Measurements from ENCODE around the gene FBXW12. TPM values are rescaled to one million over a fixed set of nuclear protein-coding genes. Genes with fewer than 3 reads are reported as not detected.

The FBXW12 gene
- polyA plus RNA-seq, 1 of the 3 experiments (the other 2 are of a cell fraction) = 0.07 TPM

DNA sequence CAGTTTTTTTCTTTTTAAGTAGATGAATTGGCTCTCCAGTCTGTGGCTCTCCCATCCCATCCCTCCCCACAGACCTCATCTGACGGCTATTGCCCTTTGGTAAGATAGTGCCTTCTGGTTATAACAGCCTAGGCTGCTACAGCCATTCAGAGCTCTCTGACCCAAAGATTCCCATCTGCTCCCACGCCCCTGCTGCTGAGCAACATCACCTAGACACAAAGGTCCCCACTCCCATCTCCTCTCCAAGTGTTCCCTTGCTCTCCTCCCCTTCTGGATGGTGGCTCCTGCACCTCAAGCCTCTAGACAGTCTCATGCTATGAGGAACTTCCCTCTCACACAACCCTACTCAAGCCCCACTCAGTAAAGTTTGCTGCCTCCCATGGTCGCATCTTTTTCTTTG, 23.7 kb downstream of the FBXW12 start (continued):
- TF ChIP-seq, protein P1, sequence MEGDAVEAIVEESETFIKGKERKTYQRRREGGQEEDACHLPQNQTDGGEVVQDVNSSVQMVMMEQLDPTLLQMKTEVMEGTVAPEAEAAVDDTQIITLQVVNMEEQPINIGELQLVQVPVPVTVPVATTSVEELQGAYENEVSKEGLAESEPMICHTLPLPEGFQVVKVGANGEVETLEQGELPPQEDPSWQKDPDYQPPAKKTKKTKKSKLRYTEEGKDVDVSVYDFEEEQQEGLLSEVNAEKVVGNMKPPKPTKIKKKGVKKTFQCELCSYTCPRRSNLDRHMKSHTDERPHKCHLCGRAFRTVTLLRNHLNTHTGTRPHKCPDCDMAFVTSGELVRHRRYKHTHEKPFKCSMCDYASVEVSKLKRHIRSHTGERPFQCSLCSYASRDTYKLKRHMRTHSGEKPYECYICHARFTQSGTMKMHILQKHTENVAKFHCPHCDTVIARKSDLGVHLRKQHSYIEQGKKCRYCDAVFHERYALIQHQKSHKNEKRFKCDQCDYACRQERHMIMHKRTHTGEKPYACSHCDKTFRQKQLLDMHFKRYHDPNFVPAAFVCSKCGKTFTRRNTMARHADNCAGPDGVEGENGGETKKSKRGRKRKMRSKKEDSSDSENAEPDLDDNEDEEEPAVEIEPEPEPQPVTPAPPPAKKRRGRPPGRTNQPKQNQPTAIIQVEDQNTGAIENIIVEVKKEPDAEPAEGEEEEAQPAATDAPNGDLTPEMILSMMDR (IDR thresholded peaks at IDR 0.05) = no peak
- TF ChIP-seq SIN3A (IDR thresholded peaks at IDR 0.05; ENCODE audit: borderline replicate concordance, low read depth, low read length) = no peak
- TF ChIP-seq, protein P2, sequence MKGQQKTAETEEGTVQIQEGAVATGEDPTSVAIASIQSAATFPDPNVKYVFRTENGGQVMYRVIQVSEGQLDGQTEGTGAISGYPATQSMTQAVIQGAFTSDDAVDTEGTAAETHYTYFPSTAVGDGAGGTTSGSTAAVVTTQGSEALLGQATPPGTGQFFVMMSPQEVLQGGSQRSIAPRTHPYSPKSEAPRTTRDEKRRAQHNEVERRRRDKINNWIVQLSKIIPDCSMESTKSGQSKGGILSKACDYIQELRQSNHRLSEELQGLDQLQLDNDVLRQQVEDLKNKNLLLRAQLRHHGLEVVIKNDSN (IDR thresholded peaks at IDR 0.05; ENCODE audit: borderline replicate concordance, low read depth) = no peak
- TF ChIP-seq, protein P3, sequence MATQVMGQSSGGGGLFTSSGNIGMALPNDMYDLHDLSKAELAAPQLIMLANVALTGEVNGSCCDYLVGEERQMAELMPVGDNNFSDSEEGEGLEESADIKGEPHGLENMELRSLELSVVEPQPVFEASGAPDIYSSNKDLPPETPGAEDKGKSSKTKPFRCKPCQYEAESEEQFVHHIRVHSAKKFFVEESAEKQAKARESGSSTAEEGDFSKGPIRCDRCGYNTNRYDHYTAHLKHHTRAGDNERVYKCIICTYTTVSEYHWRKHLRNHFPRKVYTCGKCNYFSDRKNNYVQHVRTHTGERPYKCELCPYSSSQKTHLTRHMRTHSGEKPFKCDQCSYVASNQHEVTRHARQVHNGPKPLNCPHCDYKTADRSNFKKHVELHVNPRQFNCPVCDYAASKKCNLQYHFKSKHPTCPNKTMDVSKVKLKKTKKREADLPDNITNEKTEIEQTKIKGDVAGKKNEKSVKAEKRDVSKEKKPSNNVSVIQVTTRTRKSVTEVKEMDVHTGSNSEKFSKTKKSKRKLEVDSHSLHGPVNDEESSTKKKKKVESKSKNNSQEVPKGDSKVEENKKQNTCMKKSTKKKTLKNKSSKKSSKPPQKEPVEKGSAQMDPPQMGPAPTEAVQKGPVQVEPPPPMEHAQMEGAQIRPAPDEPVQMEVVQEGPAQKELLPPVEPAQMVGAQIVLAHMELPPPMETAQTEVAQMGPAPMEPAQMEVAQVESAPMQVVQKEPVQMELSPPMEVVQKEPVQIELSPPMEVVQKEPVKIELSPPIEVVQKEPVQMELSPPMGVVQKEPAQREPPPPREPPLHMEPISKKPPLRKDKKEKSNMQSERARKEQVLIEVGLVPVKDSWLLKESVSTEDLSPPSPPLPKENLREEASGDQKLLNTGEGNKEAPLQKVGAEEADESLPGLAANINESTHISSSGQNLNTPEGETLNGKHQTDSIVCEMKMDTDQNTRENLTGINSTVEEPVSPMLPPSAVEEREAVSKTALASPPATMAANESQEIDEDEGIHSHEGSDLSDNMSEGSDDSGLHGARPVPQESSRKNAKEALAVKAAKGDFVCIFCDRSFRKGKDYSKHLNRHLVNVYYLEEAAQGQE (IDR thresholded peaks at IDR 0.05; ENCODE audit: low read depth, low read length) = no peak

DNA sequence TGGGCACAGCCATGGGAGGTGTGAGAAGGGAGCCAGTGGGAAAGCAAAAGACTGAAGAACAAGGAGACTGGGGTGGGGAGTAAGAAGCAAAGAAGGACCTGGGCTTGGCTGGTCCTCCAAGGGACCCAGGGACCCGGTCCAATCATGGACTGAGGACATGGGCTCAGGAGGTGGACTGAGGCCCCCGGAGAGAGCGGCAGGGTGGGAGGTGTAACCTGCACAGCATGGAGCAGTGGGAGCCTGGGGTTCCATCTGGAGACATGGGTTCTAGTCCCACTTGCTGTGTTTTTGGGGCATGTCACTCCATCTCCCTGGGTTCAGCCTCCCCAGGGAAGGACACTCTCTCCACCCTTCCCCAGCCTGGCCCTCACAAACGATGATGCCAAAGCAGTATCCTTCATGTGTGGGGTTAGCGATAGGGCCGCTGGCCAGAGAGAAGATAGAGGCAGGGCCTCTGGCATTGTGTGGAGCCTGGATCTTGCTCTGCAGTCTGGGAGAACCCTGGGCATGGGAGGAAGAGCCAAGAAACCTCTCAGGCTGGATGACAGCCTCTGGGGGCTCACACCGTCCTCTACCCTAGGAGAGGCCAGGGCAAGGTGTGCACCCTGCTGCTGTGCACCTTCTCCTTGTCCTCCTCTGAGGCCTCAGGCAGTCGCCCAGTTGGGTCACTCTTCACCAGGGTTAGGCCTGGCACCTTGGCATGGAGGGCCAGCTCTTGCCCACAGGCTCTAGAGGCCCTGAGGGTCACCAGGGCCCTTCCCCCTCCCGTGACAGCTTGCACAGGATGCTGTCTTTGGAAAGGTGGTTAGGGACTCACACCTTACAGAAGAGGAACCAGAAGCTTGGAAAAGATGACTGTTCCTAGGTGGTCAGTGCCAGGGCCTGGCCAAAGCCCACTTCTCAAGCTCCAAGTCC, 26.0 kb downstream of the FBXW12 start:
- Histone ChIP-seq H3K4me3 (ENCODE audit: low read depth in 2 of 2, low read length in 1 of 2) (no peak overlapping the region), H3K9ac (no peak overlapping the region), H3K27me3 (ENCODE audit: insufficient read depth) (no peaks in the 10 kb centered on the region), H3K36me3 (replicated peaks in 1 of 2; ENCODE audit: control insufficient read depth in 1 of 2, insufficient read depth in 2 of 2, low read length in 1 of 2) (no peaks in the 10 kb centered on the region), H3K4me2 (no peak overlapping the region), H3K9me2 (no peaks in the 10 kb centered on the region), H3K27ac (ENCODE audit: low read depth in 2 of 2, low read length in 1 of 2) (peak overlapping the region in 1 of 2 experiments; percentile 60; a peak in 1 of 4 replicates), H4K20me1 (ENCODE audit: insufficient read depth) (no peaks in the 10 kb centered on the region), H3K79me2 (ENCODE audit: insufficient read depth) (no peaks in the 10 kb centered on the region), H2AFZ (ENCODE audit: low read depth) (no peak overlapping the region), H3F3A (replicated peaks; ENCODE audit: insufficient read depth) (peaks cover 12% of the 10 kb centered on the region), H3K9me3 (no peaks in the 10 kb centered on the region), H3K4me1 (ENCODE audit: control insufficient read depth in 1 of 2, insufficient read depth in 2 of 2, low read depth in 1 of 2, low read length in 1 of 2) (peaks cover 6 to 23% of the 10 kb centered on the region in 2 experiments; a peak in 2 of 4 replicates)
- peak; percentile 10 for DNase-seq
- CTCF ChIA-PET = interaction anchor here (0.8 to 15.6 kb wide), 5 partner anchors 10 to 107 kb away, joined by 3 to 399 read pairs (median 40); partner anchors contain the start of gene PLXNB1
- 66% methylated on average over 3 of the region's 9 CpGs for WGBS (ENCODE audit: low lambda C conversion rate)
- POLR2A ChIA-PET = interaction anchor here (0.6 to 1.8 kb wide), 2 partner anchors 24 to 51 kb away, joined by 3 to 6 read pairs; no protein-coding TSS in a partner anchor
- TF ChIP-seq GATA2 (CRISPR knock-in tag; IDR thresholded peaks at IDR 0.05) = no peak
- TF ChIP-seq, protein P4, sequence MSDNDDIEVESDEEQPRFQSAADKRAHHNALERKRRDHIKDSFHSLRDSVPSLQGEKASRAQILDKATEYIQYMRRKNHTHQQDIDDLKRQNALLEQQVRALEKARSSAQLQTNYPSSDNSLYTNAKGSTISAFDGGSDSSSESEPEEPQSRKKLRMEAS (IDR thresholded peaks at IDR 0.05; ENCODE audit: low read depth) = no peak
- TF ChIP-seq YY1 (IDR thresholded peaks at IDR 0.05; ENCODE audit: low read depth) = no peak
- TF ChIP-seq MXI1 (IDR thresholded peaks at IDR 0.05; ENCODE audit: low read depth, low read length) = no peak
- TF ChIP-seq RCOR1 (IDR thresholded peaks at IDR 0.05; ENCODE audit: low read length) = no peak
- TF ChIP-seq CHD2 (IDR thresholded peaks at IDR 0.05; ENCODE audit: low read length, partially characterized antibody) = no peak
- TF ChIP-seq SMC3 (IDR thresholded peaks at IDR 0.05; ENCODE audit: low read depth, low read length) = no peak

All from SK-N-SH (cell line).